ENCODE data around the gene CDC45.

CDC45 gene

DNA sequence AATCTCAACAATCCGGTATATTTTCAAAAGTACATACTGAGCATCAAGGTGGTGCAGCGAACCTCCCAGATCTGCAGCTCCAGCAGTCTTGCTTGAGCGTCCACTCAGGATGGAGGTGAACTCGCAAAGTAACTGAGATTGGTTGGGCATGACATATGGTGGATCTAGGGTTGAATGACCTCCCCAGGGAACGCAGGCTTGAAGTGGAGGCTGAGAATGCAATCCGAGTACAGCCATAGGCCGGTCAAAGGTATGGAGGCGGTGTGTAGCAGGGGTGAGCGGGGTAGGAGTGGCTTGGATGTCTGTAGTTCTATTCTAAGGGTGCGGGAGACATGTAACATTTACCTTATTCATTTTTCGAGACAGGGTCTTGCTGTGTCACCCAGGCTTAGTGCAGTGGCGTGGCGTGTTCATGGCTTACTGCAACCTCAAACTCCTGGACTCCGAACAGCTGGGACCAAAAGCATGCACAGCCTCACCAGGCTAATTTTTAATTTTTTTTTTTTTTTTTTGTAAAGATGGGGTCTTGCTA is 31.6 kb upstream of the CDC45 start:
- DNase-seq (ENCODE audit: low read depth, low spot score) = no peak

DNA sequence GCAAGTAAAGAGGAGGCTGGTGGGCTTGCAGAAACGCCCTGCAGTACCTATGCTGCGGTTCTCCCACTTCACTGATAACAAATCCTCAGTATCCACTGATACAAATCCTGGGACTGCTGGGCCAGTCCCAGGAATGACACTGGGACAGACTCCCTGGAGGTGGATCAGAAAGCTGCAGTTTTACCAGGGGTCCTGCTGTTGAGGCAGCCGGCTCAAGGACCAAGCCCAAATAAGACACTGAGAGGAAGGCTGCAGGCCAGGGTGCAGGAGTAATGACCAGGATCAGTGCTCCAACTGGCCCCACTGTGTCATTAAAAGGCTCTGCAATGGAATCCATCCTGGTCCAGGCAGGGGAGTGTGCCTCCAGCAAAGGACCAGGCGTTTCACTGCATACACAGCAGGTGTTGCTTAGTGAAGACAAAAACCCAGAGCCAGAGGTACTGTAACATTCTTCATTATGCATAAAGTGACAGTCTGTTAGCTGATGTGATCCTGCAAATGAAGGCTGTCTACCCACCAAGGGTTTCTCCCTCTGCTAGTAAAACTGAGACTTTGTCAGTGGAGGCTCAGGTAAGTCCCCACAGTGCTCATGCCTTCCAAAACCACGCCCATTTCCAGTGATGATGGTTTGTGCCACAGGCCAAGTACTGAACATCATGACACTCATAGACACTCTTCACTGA is 30.8 kb upstream of the CDC45 start:
- no peak for DNase-seq (ENCODE audit: low read depth, low spot score)

DNA sequence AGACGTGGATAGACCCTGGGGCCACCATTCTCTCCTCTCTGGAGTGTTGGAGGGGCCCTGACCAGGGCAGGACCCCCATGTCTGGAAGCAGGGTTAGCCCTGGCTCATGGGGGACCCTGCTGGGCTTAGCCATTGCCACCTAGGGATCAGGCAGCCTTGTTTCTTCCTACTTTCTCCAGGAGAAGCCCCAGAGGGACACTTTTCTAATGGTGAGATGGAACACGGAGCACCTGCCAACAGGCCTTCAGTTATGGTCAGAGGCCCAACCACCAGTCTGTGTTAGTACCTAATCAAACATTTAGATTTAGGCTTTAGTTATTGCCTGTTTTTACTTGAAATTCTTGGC is 30.3 kb upstream of the CDC45 start:
- no peak for DNase-seq (ENCODE audit: low read depth, low spot score)

DNA sequence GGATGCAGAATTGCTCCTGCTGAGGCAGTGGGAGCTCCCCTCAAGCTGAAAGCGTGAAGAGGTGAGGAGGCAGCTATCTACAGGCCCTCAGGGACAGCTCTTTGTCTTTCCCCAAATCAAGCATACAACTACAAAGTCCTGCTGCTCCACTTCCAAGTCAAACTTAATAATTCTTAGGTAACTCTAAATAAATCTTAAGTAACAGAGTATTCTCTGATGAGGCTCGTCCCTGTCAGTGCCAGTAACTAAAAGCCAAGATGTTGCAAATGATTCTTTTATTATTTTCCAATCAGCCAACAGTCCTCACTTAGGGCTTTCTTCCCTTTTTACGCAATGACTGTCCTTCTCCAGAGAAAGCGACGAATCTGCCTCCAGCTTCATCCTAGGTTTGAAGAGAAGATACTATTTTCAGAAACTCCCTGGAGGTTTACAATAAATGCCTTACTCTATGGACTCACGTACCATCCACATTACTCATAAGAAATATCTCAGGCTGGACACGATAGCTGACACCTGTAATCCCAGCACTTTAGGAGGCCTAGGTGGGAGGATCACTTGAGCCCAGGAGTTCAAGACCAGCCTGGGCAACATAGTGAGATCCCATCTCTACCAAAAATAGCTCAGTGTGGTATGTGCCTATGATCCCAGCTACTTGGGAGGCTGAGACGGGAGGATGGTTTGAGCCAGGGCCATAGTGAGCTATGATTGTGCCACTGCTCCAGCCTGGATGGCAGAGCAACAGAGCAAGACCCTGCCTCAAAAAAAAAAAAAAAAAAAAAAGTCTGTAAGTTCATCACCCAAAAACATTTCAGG is 29.2 kb upstream of the CDC45 start:
- no peak for DNase-seq (ENCODE audit: low read depth, low spot score)

DNA sequence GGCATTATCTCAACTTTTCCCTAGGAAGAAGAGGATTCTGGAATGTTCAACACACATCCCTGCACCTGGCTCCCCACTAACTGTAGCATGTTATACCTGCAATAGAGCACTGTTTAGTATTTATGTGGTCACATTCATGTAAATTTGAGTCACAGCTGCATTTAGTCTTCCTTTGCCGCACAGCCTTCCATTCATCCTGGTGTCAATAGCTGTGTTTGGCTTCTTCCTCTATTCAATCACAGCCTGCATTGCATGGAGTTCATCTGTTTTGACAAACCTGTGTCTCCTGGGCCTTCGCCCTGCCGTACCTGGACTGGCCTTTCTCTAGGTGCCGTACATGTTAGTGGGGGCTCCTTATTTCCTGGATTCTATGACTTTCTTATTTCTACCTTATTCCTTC is 28.1 kb upstream of the CDC45 start:
- no peak for DNase-seq (ENCODE audit: low read depth, low spot score)

DNA sequence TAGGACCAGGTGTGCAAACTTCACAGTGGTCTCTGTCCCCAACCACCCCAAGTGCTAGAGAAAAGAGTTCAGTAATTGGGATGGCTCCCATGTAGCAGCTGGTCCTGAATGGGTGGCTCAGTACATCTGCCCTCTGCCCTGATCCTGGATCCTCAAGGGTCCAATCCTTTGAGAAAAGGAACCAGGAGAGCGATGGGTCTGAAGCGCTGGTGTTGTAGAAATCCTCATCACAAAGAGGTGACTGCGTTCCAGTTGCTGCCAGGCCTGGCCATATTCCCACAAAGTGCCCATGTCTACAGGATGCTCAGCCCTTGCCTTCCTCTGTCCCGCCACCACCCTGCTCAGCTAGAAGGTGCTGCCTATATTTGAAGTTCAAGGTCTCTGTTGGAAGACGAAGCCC is 26.0 kb upstream of the CDC45 start:
- no peak for DNase-seq (ENCODE audit: low read depth, low spot score)

DNA sequence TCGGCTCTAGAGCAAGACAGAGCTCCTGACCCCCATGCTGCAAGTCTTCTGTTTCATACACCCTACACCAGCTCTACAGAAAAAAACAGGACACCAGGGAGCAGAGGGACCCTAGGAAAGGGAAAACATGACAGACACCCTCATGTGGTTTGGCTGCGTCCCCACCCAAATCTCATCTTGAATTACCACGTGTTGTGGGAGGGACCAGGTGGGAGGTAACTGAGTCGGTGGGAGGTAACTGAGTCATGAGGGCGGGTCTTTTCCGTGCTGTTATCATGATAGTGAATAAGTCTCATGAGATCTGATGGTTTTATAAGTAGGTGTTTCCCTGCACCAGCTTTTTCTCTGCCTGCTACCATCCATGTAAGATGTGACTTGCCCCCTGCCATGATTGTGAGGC is 25.6 kb upstream of the CDC45 start:
- no peak for DNase-seq (ENCODE audit: low read depth, low spot score)

DNA sequence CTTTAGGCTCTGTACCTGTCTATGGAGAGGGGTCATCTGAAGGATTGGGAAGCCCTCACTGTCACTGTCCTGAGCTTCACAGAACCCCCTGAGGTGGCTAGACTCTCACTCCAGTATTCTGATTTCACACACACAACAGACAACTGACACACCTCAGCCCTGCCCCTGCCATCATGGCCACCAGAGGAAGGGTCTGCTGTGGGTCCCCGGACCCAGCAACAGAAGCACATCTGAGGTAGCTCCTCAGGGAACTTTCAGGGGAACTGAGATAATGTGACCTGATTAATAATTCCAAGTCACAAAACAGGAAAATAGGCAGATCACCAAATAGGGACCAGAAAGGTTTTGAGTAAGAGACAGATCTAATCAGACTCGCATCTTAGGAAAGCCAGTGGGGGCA is 24.7 kb upstream of the CDC45 start:
- no peak for DNase-seq (ENCODE audit: low read depth, low spot score)

DNA sequence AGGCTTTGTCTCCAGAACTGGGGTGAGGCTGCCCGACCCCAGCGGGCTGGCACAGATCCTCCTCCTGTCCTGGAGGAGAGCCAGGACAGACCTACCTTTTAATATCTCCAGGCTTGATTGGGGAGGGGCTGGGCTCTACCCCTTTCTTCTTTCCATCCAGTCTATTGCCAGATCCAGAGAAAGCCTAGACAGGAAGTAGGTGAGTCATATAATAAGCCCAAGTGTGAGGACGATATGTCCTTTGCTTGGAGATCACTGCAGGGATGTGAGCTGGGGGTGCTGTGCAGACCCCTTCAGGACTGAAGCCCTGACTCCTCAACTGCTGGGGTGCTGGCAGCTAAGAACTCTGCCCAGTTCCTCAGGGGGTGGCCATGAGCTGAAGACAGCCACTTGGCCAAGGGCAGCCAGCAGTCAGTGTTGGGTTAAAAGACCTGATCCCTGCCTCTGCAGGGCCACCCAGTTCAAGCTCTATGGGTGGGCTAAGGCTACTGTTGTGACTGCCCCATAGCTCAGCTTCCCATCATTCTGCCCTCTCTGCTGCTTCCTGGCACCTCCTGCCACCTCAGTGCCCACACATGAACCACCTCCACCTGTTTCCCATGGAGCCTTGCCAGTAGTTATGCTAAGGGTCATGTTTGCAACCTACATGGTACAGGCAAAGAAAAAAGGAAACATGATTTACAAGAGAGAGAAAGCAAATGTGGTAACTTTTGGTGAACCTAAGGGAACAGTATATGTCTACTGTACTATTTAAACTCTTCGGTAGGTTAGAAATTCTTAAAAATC is 23.9 kb upstream of the CDC45 start:
- no peak for DNase-seq (ENCODE audit: low read depth, low spot score)

DNA sequence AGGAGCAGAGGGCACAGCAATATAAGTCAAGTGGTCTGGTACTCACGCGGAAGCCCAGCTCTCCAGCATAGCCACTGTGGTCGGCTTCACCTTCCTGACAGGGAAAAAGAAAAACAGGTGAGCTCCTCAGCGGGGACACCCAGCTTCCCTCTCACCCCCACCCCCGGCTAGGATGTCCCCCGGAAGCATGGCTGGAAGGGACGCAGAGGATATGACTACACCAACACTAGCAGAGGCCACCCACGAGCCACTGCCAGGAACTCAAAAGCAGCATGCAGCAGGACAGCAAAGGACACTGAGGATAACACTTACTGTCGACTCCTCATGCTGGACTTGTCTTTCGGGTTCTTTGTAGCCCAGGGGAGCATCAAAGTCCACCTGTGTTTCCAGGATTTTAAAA is 23.2 kb upstream of the CDC45 start:
- DNase-seq (ENCODE audit: low read depth, low spot score) = no peak

DNA sequence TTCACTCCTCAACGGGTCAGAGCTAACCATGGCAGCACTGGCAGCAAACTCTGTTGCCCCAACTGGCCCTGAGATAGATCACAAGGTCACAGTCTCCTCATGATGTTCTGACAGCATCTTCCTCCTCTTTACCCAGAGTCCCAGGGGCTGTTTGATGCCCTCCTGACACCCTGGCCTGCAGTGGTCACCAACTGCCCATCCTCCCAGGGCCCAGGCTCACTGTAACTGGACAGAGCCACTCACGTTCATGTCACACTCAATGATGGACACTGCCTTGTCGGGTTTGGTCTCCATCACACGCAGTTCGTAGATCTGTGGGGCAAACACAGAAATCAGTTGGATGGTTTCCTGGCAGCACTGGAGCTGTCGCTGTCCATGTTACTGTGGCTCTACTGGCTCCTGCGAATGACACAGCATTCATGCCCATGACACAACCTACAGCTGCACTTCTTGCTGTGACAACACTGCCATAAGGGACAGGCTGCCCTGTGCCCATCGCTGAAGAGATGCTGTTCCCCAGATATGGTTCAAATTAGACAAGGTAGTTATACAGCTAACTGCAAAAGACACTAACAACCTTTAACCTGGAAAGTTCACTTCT is 21.8 kb upstream of the CDC45 start:
- DNase-seq (ENCODE audit: low read depth, low spot score) = no peak

DNA sequence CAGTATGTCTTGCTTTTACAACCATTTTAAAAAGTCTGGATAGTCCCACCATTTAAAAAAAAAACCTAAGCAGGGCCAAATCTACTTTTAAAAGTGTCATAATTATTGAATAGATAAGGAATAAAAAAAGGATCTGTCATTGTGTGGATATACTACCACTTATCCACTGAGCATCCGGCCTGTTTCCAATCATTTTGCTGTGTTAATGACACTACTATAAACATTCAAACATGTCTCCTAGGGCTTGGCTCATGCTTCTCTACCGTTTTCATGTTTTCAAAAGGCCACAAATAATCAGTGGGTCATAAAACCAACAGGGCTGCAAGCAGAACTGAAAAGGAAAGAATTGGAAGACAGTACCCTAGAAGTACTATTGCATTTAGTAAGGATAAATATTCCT is 19.7 kb upstream of the CDC45 start:
- no peak for DNase-seq (ENCODE audit: low read depth, low spot score)

DNA sequence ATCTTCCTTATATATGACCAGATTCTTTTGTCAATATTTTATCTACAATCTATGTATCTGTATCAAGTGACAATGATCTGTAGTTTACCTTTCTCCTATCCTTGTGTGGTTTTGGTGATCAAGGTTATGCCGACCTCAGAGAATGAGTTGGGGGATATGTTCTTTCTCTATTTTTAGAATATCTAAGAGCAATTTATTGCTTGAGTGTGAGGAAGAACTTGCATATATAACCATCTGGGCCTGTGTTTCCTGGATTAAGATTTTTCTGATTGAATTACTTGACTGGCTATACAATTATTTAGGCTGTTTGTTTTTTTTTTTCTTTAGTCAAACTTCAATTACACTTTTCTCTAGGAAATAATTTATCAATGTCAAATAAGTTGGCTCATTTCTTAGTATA is 18.2 kb upstream of the CDC45 start:
- DNase-seq (ENCODE audit: low read depth, low spot score) = no peak

DNA sequence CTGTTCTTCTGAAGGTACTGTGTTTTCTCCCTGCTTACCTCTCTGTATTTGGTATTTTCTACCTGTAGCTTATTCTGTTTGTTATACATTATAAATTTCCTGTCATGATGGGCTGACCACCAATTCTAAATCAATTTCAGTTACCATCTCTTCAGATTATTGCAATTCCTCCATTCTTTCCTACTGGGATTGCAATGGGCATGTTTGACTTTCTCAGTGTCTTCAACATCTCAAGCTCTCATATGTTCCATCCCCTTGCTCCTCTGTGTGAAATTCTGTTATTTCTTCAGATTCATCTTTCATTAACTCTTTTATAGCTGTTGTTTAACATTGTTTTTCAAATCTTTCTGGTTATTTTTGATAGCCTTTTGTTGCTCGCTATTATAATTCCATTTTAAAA is 16.7 kb upstream of the CDC45 start:
- no peak for DNase-seq (ENCODE audit: low read depth, low spot score)

DNA sequence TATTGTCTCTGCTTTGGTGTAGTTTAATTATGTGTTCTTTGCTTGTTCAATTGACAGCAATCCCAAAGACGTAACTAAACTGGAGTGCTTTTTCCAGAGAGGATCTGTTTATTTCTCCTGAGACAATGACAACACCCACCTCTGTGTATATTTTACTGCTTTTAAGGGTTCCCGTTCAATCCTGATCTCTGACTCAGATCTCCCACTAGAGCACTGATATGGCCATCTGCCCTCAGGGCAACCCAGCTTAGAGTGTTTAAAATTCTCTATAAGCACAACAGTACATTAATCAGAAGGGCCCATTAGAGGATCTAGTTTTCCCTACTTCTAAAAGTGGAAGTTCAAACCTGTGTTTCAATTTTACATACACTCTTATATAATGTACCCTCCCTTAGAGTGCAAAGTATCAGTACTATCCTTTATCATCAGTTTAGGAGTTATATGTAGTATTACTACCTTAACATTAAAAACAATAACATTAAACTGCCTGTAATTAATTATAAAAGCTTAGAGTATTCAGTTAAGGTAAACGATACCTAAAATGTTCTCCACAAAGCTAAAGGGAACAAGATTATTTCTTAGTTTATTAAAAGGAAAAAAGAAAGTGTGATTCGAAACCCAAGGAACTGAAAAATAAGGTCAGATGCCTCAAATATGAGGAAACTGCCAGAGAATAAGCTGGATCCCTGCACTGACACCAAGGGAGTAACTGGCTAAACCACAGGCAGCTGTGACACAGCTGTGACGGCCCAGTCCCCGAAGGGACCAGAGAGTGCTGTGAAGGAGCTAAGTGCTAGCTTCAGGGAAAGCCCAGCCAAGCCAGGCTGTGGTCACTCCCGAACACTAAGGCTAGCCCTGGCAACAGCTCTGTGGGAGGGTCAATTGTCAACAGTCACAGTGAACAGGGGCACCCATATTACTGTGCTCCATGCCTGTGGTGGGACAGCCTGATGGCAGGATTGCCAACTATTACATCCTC is 15.9 kb upstream of the CDC45 start:
- DNase-seq (ENCODE audit: low read depth, low spot score) = no peak

DNA sequence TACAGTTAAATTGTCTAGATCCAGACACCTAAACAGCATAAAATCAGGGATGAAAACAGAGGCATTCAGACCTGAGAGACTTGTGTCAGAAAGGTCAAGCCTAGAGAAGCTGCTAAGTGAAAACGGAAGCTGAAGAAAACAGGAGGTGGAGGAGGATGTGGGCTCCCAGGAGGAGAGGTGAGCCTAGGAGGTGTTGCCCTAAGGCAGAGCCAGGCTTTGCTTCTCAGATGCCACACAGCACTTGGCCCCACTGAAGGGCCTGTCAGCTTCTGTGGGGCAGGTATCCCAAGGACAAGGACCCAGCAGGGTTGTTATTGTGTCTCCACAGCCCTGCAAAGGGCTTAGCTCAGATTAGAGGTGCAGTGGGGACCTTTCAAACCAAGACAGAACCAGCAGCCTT is 15.2 kb upstream of the CDC45 start:
- DNase-seq (ENCODE audit: low read depth, low spot score) = no peak

DNA sequence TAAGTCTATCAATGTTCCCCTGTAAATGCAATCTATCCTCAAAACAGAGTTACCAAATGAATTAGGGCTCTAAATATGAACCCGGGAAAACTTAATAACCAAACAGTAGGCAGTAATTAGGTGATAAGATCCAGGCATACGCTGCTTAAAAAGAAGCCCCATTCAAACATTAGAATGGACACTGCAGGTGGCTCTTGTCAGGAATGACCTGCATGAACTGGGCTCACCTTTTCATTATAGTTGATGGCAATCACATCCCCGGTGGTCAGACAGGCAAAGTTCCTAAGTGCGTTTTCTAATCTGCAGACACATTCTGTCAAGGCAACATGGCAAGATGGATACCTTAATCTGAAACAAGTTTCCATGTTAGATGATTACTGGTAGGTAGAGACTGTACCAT is 14.7 kb upstream of the CDC45 start:
- no peak for DNase-seq (ENCODE audit: low read depth, low spot score)

DNA sequence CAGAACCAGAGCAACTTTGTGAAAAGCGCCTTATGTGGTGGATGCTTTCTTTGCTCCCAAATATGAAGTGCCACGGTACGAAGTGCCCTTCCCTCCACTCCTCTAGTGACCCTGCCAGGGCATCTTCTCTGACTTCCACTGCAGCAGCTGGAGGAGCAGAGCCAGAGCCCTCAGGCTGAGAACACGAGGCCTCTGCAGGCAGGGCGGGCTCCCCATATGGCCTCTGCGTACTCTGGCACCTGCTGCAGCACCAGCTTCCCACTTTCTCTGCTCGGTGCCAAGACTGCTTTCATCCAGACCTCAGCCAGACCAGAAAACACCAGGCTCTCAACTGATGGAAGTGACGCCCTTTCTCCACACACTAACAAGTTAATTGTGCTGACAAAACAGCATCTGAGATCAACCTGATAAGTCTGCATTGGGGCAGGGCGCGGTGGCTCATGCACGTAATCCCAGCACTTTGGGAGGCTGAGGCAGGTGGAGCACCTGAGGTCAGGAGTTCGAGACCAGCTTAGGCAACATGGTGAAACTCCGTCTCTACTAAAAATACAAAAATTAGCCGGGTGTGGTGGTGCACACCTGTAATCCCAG is 13.5 kb upstream of the CDC45 start:
- no peak for DNase-seq (ENCODE audit: low read depth, low spot score)

DNA sequence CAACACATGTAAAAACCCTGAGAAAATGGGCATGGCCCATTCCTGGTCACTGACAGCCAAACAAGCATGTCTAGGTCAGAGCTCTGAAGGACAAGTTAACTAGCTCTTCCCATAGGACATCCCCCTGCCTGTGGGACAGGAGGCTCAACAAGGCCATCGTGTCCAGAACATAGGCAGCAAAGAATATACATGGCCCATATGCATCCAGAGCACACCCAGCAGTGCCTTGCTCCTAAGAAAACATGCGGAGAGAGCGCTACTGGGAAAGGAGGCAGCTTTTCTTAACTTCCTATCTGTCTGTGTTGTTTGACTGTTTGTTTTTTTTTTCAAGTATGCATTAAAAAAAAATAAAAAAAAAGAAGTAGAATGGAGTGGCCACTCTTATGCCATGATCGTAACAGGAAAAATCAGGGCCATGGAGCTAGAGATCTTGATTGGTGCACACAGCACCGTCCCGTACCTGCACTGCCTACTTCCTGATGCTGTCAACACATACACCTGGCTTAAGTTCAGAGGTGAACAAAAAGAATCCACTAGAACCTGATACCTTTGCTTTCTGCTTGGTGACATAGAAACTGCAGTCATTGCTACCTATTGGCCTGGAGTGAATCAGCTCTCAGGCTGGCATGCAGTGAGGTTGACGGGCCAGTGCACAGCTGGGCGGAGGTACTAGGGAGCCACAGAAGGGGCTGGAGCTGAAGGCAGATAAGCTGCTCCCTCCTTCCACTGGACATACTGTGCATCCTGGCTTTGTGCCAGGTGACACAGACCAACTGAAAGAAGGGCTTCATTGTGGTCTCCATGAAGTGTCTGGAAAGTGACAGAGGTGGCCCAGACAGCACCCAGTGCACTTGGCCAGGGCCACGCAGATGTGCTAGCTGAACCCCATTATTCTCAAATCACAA is 12.6 kb upstream of the CDC45 start:
- no peak for DNase-seq (ENCODE audit: low read depth, low spot score)

Data from activated naive CD8-positive, alpha-beta T cell treated with anti-CD3 and anti-CD28 coated beads, Interleukin-2, amount 50 U/mL, for 16 hours (primary cell).